NCI-H345 treated with DMSO at 0.1 percent for 48 hours (cell line): ENCODE results near the gene ECE1.

ENCODE experiments used
- DNase-seq: peaks from one replicate; lab custom pipeline; 2025; ENCODE audit not compliant: unreplicated experiment; lab: John Stamatoyannopoulos, UW

Gene ECE1

DNA sequence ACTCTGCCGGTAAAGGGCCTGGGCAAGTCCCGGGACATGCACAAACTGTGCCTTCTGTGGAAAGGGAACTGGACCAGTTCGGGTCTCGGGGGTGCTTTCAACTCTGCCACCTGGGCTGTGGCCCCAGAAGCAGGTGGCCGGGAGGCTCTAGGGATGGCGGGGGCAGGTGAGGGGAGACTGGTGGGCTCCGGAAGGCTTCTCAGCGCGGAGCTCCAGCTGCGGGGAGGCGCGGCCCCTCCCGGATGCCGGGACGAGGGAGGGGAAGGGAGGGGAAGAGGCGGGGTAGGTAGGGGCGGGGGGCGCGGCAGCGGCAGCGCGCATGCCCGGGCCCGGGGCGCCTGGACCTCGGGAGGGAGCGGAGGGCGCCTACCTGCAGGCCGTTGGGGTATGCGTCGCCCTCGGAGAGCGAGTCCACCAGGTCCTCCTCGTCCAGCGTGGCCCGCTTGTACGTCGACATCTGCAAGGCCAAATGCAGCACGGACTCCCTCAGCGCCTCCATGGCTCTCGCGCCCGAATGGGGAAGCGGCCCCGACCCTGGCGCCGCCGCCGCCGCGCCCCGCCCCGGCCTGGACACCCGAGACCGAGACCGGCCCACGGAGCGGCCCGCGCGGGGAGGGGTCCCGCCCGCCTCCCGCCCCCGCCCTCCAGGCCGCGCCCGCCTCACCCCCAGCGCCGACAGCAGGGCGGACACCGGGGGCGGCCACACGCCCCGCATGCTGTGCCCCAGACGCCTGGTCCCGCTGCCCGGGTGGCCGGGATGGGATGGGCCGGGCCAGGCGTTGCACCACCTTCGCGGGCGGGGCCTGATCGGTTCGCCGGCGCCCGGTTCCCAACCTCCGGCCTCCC lies at the start of gene ECE1:
ECE1 (minus strand) TSS at position 764 of the 846 bp plus-strand sequence; CDS start at position 715, 49 bp downstream.
- no peak for DNase-seq

DNA sequence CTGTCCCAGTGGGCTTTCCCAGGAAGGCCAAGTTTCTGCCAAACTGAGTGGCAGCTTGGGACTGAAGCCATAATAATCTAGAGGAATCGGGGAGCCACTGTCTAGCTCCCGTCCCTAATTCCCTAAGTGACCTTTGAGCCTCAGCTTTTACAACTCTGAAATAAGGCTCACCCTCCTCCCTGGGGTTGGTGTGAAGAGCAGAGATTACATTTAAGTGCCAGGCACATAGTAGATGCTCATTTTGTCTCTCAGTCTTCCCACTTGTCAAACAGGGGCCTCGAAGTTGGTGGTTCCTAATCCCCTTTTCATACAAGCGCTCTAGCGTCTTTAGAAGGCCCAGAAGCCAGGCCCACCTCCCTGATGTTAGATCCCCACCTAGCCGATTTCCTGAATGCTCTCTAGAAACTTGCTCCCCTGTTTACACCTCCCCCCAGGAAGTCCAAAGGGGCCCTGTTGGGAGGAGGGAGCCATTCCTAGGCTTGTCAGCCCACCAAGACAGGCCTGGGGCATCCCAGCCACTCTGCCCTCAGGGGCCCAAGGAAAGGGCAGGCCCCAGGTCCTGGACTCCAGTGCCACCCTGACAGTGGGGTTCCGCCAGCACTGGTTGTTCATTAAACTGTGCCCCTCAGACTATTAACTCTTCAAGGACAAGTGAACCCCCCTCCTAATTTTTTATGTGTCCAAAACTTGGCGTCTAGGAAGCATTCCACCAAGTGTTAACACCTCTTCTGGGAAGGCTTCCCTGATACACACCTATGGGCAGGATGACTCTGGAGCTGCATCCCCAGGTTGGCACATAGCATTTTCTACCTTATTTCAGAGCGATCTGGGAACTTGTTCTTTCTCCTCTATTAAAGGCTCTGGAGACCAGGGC lies 49.3 kb upstream of the ECE1 start:
- no peak for DNase-seq

DNA sequence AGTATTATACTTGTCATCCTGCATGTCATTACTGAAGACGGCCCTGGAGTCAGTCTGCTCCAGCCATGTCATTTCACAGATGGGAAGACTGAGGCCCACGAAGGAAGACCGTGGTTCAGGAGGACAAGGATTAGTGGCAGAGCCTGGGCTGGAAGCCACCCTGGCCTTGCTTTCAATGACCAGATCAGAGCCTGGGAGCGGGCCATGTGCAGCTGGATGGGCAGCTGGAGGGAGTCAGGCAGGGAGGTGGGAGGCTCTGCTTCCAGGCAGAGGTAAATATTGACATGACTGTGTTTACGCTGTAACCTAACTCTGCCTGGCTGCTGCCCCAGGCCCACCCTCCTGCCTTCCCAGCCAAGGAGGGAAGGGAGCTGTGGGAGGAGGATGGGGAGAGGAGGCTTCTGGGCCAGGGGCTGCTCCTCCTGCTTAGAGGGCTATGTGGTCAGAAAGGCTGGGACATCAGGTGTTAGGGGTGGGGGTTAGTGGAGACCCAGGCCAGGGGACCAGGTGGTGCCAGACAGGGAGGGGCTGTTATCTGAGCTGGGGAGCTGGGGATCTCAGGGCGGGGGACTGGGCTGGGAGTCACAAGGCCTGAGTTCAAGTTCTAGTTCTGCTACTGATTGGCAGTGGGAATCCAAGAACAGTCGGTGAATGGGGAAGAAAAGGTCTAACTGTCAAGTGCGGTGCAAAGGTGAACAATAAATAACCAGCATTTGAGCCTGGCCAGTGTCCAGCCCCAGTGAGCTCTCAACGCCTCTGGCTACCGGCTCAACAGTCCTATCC lies 48.5 kb upstream of the ECE1 start:
- peak; percentile 86 for DNase-seq

DNA sequence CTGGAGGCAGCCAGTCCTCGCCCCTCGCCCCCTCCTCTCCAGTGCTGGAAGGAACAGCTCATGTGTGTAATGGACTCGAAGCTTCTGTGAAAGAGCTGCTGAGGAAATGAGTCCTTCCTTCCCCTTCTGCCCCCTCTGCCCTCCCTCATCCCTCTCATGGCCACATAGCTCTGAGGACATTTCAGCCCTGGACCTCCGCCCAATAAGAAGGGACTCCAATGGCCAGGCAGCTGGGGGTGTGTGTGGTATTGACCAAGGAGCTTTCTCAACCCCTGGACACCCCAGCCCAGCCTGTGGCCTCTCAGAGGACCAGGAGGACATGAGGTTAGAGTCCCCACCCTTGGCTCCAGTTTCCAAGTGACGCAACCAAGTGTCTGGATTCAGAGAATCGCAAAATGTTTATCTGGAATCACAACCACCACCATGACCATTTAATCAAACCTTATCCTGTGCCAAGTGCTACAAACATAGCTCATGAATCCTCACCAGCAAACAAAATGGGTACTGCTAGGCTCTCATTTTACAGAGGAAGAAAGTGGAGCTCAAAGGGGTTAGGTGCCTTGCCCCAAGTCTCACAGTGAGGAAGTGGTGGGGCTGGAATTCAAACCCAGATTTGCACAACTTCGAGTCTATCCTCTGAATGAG lies 47.8 kb upstream of the ECE1 start:
- no peak for DNase-seq

DNA sequence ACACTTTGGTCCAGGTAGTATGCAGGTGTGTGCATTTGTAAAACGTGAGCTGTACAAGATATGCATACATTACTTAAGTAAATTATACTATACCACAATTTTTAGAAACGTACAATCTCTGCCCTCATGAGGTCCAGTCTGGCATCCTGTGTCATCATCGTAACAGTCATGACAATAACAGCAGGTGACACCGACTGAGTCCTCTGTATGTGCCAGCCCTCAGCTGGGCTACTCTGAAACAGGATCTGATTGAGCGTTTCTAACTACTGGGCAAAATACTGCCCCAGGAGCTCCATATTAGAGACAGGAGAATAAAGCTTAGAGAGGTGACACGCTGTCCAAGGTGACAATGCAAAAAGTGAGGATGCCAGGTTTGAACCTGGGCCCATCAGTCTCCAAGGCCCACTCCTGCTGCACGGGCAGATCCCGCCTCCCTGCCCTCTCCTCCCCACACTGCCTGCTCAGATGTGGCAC lies 47.2 kb upstream of the ECE1 start:
- DNase-seq, result no peak

DNA sequence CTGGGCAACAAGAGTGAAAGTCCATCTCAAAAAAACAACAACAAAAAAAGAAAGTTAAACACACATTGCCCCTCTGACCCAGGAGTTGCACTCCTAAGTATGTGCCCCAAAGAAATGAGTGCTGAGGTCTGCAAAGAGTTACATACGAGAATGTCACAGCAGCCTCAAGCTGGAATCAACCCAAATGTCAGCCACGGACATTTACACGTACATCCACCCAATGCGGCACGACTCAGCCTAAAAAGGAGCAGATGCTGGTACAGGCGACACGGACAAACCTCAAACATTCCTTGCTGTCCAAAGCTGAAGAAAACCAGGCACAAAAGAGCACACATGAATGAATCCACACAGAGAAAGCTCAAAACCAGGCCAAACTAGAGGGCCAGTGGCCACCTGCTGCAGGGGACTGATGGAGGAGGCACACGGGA lies 46.8 kb upstream of the ECE1 start:
- no peak for DNase-seq

DNA sequence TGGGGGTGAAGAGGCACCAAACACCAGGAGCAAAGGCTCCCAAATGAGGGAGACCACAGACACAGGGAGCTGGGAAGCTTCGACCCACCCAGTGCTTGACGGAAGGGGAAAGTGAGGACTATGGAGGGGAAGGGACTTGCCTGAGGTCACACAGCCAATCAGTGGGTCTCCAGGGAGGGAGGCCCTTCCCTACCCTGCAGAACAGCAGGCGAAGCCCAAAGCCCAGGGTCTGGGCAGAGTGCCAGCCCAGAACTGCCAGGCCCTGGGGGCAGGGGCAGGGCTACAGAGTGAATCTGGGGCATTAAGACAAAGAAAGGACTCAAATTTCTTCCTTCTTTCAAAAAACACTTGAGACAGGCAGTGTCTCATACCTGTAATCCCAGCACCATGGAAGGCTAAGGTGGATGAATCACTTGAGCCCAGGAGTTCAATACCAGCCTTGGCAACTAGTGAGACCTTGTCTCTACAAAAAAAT lies 45.5 kb upstream of the ECE1 start:
- peak; percentile 78 for DNase-seq

DNA sequence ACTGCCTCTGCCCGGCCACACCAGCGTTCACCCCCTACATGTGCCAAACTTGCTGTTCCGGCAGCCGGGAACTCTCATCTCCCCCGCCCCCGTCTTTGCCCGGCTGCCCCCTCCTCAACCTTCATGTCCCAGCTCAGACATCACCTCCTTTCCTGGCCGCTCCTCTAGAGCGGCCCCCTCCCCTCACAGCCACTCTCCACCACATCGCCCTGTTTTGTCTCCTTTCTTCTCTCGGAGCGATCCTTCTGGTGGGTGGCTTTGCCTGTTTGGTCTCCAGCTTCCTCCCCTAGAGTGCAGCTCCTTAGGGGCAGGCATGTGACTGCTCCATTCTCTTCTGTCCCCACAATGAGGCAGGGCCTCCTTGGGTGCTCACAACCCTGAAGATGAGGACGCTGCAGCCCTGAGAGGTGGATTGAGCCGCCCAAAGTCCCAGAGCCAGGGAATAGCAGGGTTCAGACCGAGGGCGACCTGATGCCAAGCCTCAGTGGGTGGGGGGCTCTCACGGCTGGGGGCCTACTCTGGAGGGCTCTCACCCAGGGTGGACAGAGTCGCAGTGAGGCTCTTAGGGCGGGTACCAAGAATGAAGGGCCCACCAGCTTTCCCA lies 44.9 kb upstream of the ECE1 start:
- DNase-seq, result no peak

DNA sequence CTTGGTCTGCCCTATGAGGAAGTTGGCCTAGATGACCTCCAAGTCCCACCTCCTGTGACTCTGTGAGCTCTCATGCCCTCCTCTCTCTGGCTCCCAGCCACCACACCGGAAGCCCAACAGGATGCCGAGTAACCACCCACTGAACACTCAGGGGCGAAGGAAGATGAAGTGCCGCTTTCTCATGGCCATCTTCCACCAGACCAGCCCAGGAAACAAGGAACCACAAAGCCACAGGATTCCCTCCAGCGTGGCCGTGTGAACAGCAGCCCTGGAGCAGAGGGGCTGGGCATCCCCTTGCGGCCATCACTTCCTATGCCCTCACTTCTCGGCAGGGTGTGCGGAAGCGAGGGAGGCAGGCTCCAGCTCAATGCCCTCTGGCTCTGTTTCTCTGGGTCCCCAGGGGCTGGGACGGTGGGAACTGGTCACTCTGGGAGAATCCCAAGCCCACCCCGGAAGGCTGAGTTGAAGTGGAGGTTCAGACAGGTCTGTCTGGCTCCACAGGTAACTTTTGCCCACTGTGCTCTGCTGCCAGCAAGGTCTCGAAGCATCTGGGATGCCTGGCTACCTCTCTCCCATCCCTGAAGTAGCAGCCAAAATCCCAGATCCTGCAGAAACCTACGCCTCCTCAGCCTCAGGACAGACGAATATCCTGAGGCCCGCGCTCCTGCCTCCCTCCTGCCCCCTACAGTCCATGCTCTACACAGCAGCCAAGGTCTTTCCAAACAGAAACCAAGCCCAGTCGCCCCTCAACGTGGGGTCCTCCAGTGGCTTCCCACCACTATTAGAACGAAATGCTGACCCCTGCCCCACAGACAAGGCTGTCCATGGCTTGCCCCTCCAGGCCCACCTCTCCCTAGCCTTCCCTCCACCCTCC lies 44.2 kb upstream of the ECE1 start:
- DNase-seq, result no peak

DNA sequence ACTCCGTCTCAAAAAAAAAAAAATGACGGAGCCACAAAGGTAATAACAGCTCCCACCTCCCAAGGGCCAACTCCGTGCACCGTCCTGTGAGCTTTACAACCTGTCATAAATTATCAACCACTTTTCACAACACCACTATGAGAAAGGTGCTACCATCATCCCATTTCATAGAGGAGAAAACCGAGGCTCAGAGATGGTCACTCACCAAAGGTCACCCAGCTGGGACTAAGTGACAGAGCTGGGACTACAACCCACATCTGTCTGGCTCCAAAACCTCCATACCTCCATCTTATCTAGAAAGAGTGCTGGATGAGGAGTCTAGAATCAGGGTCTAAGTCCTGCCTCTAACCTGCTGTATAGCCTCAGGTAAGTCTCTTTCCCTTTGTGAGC lies 43.6 kb upstream of the ECE1 start:
- DNase-seq, result no peak

DNA sequence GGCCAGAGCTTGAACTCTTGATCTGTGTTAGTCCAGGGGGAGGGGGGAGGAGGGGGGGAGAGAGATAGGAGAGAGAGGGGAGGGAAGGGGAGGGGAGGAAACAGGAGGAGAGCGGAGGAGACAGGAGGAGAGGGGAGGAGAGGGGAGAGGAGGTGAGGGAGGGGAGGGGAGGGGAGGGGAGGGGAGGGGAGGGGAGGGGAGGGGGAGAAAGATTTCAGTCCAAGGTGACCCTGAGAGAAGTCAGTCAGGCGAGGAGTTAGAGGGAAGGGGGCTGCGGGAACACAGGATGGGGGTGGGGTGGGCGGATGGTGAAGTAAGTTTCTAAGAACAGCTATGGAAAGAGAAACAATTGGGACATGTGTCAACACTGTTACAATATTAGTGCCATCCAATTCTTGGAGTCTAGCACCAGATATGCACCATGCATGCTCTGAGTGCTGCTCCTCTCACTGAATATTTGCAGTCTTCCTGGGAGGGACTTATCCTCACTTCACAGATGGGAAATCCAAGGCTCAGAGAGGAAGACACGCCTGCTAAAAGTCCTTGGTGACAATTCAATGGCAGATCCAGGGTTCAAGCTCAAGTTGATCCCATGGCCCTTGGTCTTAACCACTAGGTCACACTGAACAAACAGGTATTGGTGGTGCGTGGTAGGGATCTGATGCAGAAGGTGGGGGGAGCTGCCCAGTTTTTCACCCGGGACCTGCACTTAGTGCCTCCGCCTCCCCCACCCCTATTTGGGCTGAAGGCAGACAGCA lies 42.5 kb upstream of the ECE1 start:
- no peak for DNase-seq

DNA sequence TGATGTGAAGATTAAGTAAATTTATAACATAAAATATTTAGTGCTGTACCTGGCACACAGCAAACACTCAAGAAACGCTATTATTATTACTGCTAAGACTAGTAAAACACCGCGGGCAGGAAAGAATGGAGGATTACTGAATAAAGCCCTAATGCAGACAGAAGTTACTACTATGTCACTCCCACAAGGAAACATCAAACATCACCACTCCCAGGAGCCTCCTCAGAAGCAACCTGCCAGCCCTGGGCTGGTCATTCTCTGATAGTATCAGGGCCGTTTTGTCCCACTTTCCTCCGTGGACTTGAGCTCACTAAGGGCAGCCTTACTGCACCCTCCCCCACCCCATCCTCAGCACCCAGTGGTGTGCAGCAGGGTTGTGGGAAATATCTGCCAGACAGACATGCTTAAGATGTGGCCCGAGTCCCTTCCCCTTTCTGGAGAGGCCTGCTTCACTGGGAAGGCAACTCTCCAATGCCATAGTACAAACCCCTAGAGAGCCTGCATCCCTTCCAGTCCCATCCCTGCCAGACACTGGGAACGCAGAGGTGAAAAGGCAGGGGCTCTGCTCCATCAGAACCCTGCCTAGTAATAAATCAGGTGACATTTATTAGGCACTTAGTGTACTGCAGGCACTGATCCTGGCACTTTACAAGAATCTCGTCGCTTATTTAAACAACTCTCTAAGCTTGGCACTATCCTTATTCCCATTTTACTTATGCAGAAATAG lies 41.7 kb upstream of the ECE1 start:
- DNase-seq, result no peak

DNA sequence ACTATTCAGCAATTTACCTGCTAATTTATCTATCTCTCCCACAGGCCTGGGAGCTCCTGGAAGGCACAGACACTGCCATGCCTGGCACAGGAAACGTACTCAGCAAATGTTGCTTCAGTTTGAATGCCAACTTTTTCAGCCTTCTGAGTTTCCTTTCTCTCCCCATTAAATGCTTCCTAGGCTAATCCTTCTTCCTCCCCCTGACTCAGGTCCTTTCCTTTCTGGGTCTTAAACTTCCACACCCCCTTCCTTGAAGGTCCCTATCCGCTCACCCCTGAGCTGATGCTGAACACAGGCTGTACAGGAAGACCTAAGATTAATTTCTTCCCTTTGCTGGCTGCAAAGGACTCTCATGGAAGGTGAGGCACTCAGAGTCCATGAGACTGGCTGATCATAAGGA lies 40.3 kb upstream of the ECE1 start:
- no peak for DNase-seq

DNA sequence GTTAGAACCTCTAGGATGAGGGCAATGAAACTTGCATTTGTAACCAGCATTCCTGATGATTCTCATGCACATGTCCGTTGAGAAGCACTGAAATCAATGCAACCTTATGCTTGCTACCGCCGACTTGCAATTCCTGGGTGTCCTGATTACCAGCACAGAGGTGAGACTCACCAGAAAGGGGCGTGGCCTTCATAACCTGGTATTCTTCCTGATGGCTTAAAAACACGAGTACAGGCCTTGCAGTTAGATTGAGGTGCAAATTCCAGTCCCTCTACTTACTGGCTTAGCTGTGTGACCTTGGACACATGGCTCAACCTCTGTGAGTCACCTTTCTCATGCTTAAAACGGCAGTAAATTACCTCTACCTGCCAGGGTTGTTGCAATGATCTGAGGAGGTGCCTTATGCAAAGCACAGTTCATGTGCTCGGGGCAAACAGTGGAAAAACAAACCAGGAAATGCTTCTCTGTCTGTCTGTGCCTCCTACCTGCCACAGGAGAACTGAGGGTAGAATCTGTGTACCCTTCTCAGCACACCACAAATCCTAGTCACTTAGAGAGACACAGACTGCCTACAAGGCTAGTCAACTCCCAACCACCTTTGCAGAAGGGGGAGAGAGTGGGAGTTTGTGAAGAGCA lies 39.1 kb upstream of the ECE1 start:
- no peak for DNase-seq

DNA sequence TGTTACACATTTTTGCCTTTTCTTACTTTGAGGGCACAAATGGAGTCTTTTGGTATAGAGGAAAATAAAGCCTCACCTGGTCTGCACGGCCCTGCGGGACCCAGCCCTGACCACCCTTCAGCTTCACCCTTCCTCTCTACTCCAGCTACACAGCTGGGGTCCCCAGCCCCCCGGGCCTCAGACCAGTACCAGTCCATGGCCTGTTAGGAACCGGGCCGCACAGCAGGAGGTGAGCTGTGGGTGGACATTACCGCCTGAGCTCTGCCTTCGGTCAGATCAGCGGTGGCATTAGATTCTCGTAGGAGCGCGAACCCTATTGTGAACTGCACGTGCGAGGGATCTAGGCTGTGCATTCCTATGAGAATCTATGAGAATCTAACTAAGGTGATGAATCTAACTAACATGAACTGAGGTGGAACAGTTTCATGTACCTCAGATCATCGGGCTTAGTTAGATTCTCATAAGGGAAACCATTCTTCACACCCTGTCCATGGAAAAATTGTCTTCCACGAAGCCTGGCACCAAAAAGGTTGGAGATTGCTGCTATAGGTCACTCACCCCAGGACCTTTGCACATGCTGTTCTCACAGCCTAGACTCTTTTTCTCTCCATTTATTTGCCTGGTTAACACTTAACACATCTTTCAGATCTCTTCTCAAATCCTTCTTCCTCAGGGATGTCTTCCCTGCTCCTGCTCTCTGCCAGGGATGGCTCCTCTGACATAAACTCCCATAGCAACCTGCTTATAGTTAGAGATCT lies 37.5 kb upstream of the ECE1 start:
- DNase-seq, result no peak

DNA sequence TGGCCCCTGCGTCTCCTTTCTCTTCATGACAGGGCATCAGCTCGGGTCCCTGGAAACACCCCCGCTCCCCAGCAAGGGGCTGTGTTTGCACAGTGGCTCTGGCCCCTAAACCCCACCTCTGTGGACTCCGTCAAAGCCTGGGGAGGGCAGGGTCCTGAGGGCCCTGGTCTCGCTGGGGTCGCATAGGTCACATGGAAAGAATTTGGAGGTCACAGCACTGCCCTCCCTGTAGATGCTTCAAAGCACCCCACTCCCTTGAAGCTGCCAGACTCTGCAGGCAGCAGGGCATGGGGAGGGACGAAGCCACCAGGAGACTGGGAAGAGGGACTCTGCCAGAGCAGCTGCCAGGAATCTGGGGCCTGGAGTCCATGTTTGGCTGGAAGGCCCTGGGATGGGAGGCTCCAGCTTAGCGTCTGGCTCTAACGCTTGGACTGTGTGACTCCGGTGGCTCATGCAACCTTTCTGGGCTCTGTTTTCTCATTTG lies 36.6 kb upstream of the ECE1 start:
- no peak for DNase-seq
